CD4-positive, CD25-positive, alpha-beta regulatory T cell (primary cell): Measurements from ENCODE around the gene GRM5. TPM values are rescaled to one million over a fixed set of nuclear protein-coding genes. Genes with fewer than 3 reads are reported as not detected.

Experiments used
- ATAC-seq, 2 donors: fragments of 150-1000 bp; cut with Tn5 transposase; one replicate each; pipeline ENCODE4 v1.10.0; 2021; ENCODE audit warnings: low read depth in 2 of 2, moderate number of reproducible peaks in 2 of 2, moderate library complexity in 1 of 2
- DNase-seq, 3 donors: peaks; one replicate each; pipeline versions ENCODE4 v3.0.0 to v3.0.0-alpha.2; 2012 to 2022; ENCODE audit warnings: mixed read lengths in 1 of 3
- H3K27ac ChIP-seq: one replicate; pipeline ENCODE4 v1.7.0; 2013; ENCODE audit warnings: mild to moderate bottlenecking, low read length; ENCODE audit not compliant: insufficient read depth, poor library complexity, severe bottlenecking
- H3K27me3 ChIP-seq: one replicate; pipeline ENCODE4 v1.7.0; 2013; ENCODE audit warnings: low read length; ENCODE audit not compliant: control insufficient read depth, insufficient read depth
- H3K36me3 ChIP-seq: one replicate; pipeline ENCODE4 v1.7.0; 2013; ENCODE audit warnings: mild to moderate bottlenecking, low read length, moderate library complexity; ENCODE audit not compliant: control insufficient read depth, insufficient read depth
- H3K4me1 ChIP-seq: 2 replicates; pipeline ENCODE4 v1.7.0; 2013; ENCODE audit warnings: mild to moderate bottlenecking, low read length; ENCODE audit not compliant: insufficient read depth, control insufficient read depth, poor library complexity, severe bottlenecking
- H3K4me3 ChIP-seq: one replicate; pipeline ENCODE4 v1.7.0; 2013; ENCODE audit warnings: low read depth, mild to moderate bottlenecking, low read length, moderate library complexity
- H3K9me3 ChIP-seq, 2 experiments: 1 replicate in 1 of 2; 2 replicates in 1 of 2; pipeline ENCODE4 v1.7.0; 2013; ENCODE audit warnings: low read length in 2 of 2, mild to moderate bottlenecking in 1 of 2, moderate library complexity in 1 of 2; ENCODE audit not compliant: control insufficient read depth in 2 of 2
- H3K27ac Mint-ChIP-seq, 3 donors: one replicate each; pipeline ENCODE4 v1.8.0; 2020 to 2022; ENCODE audit warnings: mild to moderate bottlenecking in 3 of 3, mixed read lengths in 3 of 3, moderate library complexity in 2 of 3
- H3K27me3 Mint-ChIP-seq: one replicate; pipeline ENCODE4 v1.8.0; 2022; ENCODE audit warnings: mild to moderate bottlenecking, mixed read lengths
- H3K36me3 Mint-ChIP-seq: one replicate; pipeline ENCODE4 v1.8.0; 2020; ENCODE audit warnings: mixed read lengths
- H3K4me1 Mint-ChIP-seq, 4 donors: one replicate each; pipeline ENCODE4 v1.8.0; 2020 to 2022; ENCODE audit warnings: mixed read lengths in 4 of 4, mild to moderate bottlenecking in 1 of 4
- H3K4me3 Mint-ChIP-seq, 4 donors: one replicate each; pipeline ENCODE4 v1.8.0; 2020 to 2022; ENCODE audit warnings: mild to moderate bottlenecking in 4 of 4, mixed read lengths in 4 of 4, moderate library complexity in 3 of 4
- H3K9me3 Mint-ChIP-seq, 7 donors: one replicate each; pipeline ENCODE4 v1.8.0; 2020 to 2022; ENCODE audit warnings: mixed read lengths in 7 of 7, mild to moderate bottlenecking in 3 of 7, moderate library complexity in 2 of 7
- polyA plus RNA-seq, 4 donors: library from polyadenylated mRNA; unstranded; fragments of 300-500 nt; fragmentation: Illumina TruSeq; gene quantifications; one replicate each; pipeline ENCODE4 v1.2.3, GENCODE V29; 2021
- total RNA-seq: library from RNA; stranded (reverse); gene quantifications from one replicate; pipeline ENCODE4 v1.2.3, GENCODE V29; 2022

The GRM5 gene
- total and polyA plus RNA-seq, 5 donors from 2014 or later: not detected

- Mint-ChIP-seq H3K36me3 (no peaks in the 10 kb centered on the region), H3K4me1 (peaks cover 0 to 3% (median 0%) of the 10 kb centered on the region in 4 donors), H3K4me3 (no peak overlapping the region), H3K27me3 (no peaks in the 10 kb centered on the region), H3K27ac (no peak overlapping the region), H3K9me3 (peaks cover 0 to 3% (median 0%) of the 10 kb centered on the region in 7 donors)
- Histone ChIP-seq H3K27me3 (no peaks in the 10 kb centered on the region), H3K9me3 (no peaks in the 10 kb centered on the region), H3K4me1 (no peaks in the 10 kb centered on the region), H3K27ac (no peak overlapping the region), H3K4me3 (no peak overlapping the region), H3K36me3 (no peaks in the 10 kb centered on the region)
- no peak for DNase-seq
- no peak for ATAC-seq
These were observed 462.5 kb downstream of the GRM5 start for GRCh38 chr11:88603091-88603867.

GRCh38 chr11:88597387-88597786, 468.4 kb downstream of the GRM5 start:
- H3K27ac ChIP-seq: no peak overlapping the region
- H3K4me3 Mint-ChIP-seq: no peak overlapping the region
- H3K9me3 ChIP-seq: no peaks in the 10 kb centered on the region
- no peaks in the 10 kb centered on the region for H3K27me3 ChIP-seq
- H3K36me3 ChIP-seq: no peaks in the 10 kb centered on the region
- H3K9me3 Mint-ChIP-seq: peaks cover 0 to 1% (median 0%) of the 10 kb centered on the region in 7 donors
- ATAC-seq (no peak), DNase-seq (peak in 1 of 3 donors; percentile 3)
- H3K36me3 Mint-ChIP-seq: no peaks in the 10 kb centered on the region
- no peak overlapping the region for H3K4me3 ChIP-seq
- H3K4me1 Mint-ChIP-seq: peaks cover 0 to 14% (median 2%) of the 10 kb centered on the region in 4 donors
- no peaks in the 10 kb centered on the region for H3K27me3 Mint-ChIP-seq
- no peak overlapping the region for H3K27ac Mint-ChIP-seq
- H3K4me1 ChIP-seq: no peaks in the 10 kb centered on the region

GRCh38 chr11:88596786-88597185, 469.0 kb downstream of the GRM5 start:
- no peak overlapping the region for H3K27ac Mint-ChIP-seq
- H3K36me3 Mint-ChIP-seq: no peaks in the 10 kb centered on the region
- H3K9me3 Mint-ChIP-seq: peaks cover 0 to 1% (median 0%) of the 10 kb centered on the region in 7 donors
- DNase-seq (no peak), ATAC-seq (no peak)
- Histone ChIP-seq H3K27ac (no peak overlapping the region), H3K27me3 (no peaks in the 10 kb centered on the region), H3K36me3 (no peaks in the 10 kb centered on the region), H3K4me3 (no peak overlapping the region), H3K4me1 (no peaks in the 10 kb centered on the region), H3K9me3 (no peaks in the 10 kb centered on the region)
- peaks cover 0 to 14% (median 2%) of the 10 kb centered on the region in 4 donors for H3K4me1 Mint-ChIP-seq
- no peaks in the 10 kb centered on the region for H3K27me3 Mint-ChIP-seq
- no peak overlapping the region for H3K4me3 Mint-ChIP-seq

- H3K36me3 ChIP-seq: no peaks in the 10 kb centered on the region
- no peaks in the 10 kb centered on the region for H3K9me3 ChIP-seq
- peaks cover 0 to 14% (median 2%) of the 10 kb centered on the region in 4 donors for H3K4me1 Mint-ChIP-seq
- H3K27ac ChIP-seq: no peak overlapping the region
- ATAC-seq (no peak), DNase-seq (no peak)
- no peak overlapping the region for H3K4me3 Mint-ChIP-seq
- no peaks in the 10 kb centered on the region for H3K9me3 Mint-ChIP-seq
- no peaks in the 10 kb centered on the region for H3K36me3 Mint-ChIP-seq
- no peak overlapping the region for H3K4me3 ChIP-seq
- no peak overlapping the region for H3K27ac Mint-ChIP-seq
- no peaks in the 10 kb centered on the region for H3K4me1 ChIP-seq
- no peaks in the 10 kb centered on the region for H3K27me3 Mint-ChIP-seq
- no peaks in the 10 kb centered on the region for H3K27me3 ChIP-seq
These were observed 471.4 kb downstream of the GRM5 start for GRCh38 chr11:88594274-88594950.

GRCh38 chr11:88590361-88590760, 475.4 kb downstream of the GRM5 start:
- no peaks in the 10 kb centered on the region for H3K36me3 ChIP-seq
- DNase-seq (no peak), ATAC-seq (no peak)
- Mint-ChIP-seq H3K36me3 (no peaks in the 10 kb centered on the region), H3K4me3 (no peak overlapping the region), H3K27me3 (peaks cover 4% of the 10 kb centered on the region), H3K4me1 (peaks cover 0 to 8% (median 0%) of the 10 kb centered on the region in 4 donors), H3K9me3 (no peaks in the 10 kb centered on the region), H3K27ac (no peak overlapping the region)
- H3K9me3 ChIP-seq: no peaks in the 10 kb centered on the region
- no peaks in the 10 kb centered on the region for H3K4me1 ChIP-seq
- H3K4me3 ChIP-seq: no peak overlapping the region
- no peaks in the 10 kb centered on the region for H3K27me3 ChIP-seq
- no peak overlapping the region for H3K27ac ChIP-seq

GRCh38 chr11:88583251-88583650, 482.5 kb downstream of the GRM5 start:
- Mint-ChIP-seq H3K27me3 (peaks cover 4% of the 10 kb centered on the region), H3K27ac (no peak overlapping the region), H3K4me3 (no peak overlapping the region), H3K36me3 (no peaks in the 10 kb centered on the region), H3K4me1 (peaks cover 0 to 8% (median 0%) of the 10 kb centered on the region in 4 donors), H3K9me3 (peaks cover 0 to 3% (median 0%) of the 10 kb centered on the region in 7 donors)
- Histone ChIP-seq H3K4me1 (no peaks in the 10 kb centered on the region), H3K27ac (no peak overlapping the region), H3K4me3 (no peak overlapping the region), H3K9me3 (no peaks in the 10 kb centered on the region), H3K36me3 (no peaks in the 10 kb centered on the region), H3K27me3 (no peaks in the 10 kb centered on the region)
- ATAC-seq (no peak), DNase-seq (no peak)

GRCh38 chr11:88579466-88579865, 486.3 kb downstream of the GRM5 start:
- Histone ChIP-seq H3K4me1 (no peaks in the 10 kb centered on the region), H3K27me3 (peaks cover 3% of the 10 kb centered on the region), H3K27ac (no peak overlapping the region), H3K4me3 (no peak overlapping the region), H3K36me3 (no peaks in the 10 kb centered on the region), H3K9me3 (no peaks in the 10 kb centered on the region)
- Mint-ChIP-seq H3K4me1 (peaks cover 0 to 2% (median 0%) of the 10 kb centered on the region in 4 donors), H3K27ac (no peak overlapping the region), H3K27me3 (no peaks in the 10 kb centered on the region), H3K9me3 (peaks cover 0 to 3% (median 0%) of the 10 kb centered on the region in 7 donors), H3K4me3 (no peak overlapping the region), H3K36me3 (no peaks in the 10 kb centered on the region)
- no peak for DNase-seq
- no peak for ATAC-seq
